Hematopoietic multipotent progenitor cell treated with erythropoietin and hydrocortisone succinate and interleukin-3 and kit ligand, for 4 days (in vitro differentiated cells): Measurements from ENCODE around the gene GATC.
A peak's percentile ranks its signal among the peaks of the same experiment; 100 is the strongest.

Source experiments
- DNase-seq: peaks from one replicate; pipeline ENCODE4 v3.0.0-alpha.2; 2015

The GATC gene

GRCh38 chr12:120470150-120470784 lies 24.0 kb downstream of the GATC start:
- peak; percentile 52 for DNase-seq

- no peak for DNase-seq
These were observed 26.3 kb downstream of the GATC start for GRCh38 chr12:120472521-120472920.

DNA sequence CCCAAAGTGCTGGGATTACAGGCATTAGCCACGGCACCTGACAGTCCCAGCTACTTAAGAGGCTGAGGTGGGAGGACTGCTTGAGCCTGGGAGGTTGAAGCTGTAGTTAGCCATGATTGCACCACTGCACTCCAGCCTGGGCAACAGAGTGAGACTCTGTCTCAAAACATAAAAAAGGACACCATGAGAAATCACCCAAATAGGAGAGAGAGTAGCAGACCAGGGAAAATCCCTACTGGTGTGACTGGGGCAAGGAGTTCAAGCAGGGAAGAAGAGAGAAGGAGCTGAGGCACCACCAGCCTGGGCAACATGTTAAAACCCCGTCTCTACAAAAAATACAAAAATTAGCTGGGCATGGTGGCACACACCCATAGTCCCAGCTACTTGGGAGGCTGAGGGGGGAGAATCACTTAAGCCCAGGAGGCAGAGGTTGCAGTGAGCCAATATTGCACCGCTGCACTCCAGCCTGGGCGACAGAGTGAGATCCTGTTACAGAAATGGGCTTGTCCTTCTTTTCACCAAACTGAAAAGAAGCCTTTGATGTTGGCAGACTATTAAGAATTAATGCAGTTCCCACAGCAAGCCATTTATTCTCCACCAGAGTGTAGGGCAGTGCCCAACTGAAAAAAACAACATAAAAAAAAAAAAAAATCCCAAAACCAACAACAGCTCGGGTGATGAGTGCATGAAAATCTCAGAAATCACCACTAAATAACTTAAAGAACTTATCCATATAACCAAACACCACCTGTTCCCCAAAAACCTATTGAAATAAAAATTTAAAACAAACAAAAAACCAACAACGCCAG lies 27.8 kb downstream of the GATC start:
- no peak for DNase-seq

DNA sequence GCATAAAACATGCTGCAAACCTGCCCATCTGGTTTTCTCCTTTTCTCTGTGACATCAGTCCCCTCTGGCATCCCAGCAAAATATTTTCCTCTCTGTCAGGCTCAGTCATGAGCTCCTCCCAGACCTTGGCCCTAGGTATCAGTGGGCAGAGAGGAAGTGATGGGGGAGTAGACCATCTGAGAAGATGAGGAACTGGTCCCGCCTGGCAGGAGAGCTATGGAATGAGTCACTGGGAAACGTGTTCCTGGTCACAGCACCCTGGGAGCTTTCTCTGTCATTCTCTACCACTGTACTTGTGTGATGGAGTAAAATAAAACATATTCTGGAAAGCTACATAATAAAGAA lies 28.3 kb downstream of the GATC start:
- DNase-seq, result peak; percentile 52

- DNase-seq, result no peak
These were observed 29.4 kb downstream of the GATC start for GRCh38 chr12:120475643-120476042.

DNA sequence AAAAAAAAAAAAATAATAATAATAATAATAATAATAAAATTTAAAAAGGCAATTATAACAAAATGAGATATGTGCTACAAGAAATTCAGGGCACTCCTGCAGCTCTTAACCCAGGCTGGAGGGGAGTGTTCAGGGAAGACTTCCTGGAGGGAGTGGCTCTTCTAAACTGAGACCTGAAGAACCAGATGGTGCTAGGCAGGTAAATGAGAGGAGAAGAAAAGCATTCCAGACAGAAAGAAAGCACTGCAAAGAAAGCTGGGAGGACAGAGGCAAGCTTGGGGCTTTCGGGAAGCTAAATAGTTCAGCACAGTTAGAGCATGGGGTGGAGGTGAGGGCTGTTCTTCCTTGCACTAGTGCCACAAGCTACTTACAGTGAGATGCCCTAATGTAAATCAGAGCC lies 33.2 kb downstream of the GATC start:
- DNase-seq, result peak; percentile 27

GRCh38 chr12:120480211-120480610 lies 34.0 kb downstream of the GATC start:
- no peak for DNase-seq

DNA sequence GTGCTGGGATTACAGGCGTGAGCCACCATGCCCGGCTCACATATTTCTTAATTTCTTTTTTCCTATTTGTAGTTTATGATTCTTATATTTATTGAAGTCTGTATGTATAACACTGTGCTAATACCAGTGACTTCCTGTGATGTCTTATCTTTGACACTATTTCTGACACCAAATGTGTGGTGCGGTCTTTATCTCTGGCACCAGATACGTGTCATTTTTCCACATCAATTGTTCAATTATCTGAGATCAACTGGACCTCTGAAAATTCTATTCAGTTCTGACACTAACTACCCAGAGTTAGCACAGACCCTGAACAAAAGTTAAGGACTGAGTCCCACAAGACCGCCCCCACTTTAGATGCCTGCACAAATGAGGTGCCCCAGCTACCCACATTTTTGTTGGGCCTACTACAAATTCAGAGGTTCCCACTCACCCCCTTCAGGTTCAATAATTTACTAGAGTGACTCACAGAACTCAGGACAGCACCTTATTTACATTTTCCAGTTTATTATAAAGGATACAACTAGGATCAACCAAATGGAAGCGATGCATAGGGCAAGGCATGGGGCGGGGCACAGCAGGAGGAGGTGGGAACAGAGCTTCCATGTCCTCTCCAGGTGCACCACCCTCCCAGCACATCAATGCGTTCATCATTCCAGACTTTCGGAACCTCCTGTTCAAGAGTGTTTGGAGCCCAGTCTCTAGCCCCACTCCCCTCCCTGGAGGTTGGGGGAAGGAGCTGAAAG lies 35.0 kb downstream of the GATC start:
- DNase-seq, result peak; percentile 74

DNA sequence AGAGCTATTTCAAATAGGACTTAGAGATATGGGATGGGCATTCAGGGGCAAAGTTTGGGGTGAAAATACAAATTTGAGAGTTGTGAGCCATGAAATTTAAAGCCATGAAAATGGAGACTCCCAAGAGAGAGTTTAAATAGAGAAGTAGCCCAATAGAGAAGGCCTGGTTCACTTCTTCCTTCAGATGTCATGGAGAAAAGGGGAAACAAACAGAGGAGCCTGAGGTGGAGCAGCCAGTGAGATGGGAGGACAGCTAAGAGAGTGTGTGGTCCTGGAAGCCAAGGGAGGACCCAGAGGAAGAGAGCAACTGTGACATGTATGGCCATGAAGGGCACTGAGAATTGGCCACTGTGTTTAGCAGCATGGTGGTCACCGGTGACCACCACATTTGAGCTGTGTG lies 37.4 kb downstream of the GATC start:
- DNase-seq, result peak; percentile 41

DNA sequence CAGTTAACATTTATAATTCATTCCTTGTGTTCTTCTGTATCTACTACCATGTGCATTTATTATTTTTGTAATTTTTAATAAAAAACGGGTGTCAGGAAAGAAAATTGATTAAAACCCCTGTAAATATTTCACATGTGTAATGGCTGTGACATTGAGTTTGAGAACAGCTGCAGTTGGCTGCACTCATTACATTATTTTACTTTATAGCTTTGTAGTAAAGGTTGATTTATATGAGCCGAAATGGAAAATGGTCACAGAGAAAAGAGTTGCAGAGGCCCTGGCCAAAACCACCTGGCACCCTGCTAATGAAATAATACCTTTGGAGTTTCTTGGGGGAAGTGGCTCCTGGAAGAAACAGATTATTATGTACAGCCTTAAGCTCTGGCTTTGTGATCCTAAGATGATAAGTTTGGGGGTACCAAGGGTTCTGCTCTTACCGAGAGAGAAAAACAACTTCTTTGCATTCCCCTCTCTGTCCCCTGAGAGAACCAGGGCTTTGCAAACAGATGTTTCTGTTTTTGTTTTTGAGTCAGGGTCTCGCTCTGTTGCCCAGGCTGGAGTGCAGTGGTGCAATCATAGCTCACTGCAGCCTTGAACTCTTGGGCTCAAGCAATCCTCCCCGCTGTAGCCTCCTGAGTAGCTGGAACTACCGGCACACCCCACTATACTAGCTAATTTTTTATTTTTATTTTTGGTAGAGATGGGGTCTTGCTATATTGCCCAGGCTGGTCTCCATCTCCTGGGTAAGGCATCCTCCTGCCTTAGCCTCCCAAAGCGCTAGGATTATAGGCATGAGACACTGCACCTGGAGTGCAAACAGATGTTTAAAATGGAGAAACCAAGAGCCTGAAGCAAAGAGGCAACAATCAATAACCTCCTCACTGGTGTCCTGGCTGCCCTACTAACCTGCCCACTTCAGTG lies 40.0 kb downstream of the GATC start:
- no peak for DNase-seq

DNA sequence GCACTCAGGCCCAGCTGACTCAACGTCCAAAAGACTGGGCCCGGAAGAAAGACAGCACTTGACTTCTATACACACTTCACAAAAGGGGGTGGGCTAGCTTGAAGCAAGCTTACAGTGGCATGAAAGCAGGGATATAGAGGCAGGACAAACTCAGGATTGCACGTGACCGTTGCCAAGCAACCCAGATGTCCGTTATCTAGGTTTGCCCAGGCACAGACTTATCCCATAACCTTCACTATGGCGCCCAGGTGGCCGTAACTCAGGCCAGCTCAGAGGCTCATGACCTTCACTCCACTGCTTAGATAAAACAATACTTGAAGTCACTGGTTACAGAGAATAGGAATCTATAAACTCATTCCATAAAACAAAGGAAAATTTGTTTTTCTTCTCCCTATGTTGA lies 41.3 kb downstream of the GATC start:
- DNase-seq, result peak; percentile 55

GRCh38 chr12:120488057-120488640 lies 41.9 kb downstream of the GATC start:
- no peak for DNase-seq

DNA sequence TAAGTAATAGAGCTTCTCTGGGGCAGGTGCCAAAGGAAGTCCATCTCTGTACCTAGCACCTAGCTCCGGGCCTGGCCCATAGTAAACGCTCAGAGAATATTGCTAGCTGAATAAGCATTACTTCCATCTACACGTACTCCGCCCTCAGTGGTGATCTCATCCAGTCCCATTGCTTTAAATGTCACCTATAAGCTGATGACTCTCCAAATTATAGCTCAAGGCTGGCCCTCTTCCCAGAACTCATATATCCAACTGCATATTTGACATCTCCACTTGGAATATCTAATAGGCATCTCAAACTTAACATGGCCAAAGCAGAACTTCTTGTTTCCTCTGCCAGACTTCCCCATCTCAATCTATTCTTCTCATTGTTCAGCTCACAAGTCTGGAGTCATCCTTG lies 42.8 kb downstream of the GATC start:
- no peak for DNase-seq

DNA sequence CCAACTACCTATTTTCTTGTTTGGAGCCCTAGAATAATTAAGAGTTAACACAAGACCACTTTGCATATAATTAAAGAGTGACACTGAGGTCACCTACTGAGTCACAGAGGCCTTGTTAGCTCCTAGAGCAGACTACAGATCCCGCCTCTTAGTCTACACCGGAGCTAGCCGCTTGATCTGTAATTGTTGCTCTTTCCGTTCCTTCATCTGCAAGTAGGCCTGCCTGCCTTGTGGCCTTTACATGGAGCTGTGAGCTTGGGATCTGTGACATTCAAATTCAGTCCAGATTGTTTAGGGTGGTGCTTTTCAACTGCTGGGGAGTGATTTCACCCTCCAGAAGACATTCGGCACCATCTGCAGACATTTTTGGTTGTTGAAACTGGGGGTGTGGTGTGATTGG lies 44.1 kb downstream of the GATC start:
- DNase-seq, result no peak

GRCh38 chr12:120490833-120491512 lies 44.7 kb downstream of the GATC start:
- no peak for DNase-seq

GRCh38 chr12:120495186-120495730 lies 49.0 kb downstream of the GATC start:
- DNase-seq, result no peak

- peak; percentile 98 for DNase-seq
These were observed 49.6 kb downstream of the GATC start, which contains the start of gene DYNLL1 for GRCh38 chr12:120495731-120496412. DYNLL1 (plus strand) TSS chr12:120496113; CDS start chr12:120496422, 309 bp downstream.

GRCh38 chr12:120496413-120497340 lies 50.4 kb downstream of the GATC start:
- peak; percentile 85 for DNase-seq

- DNase-seq, result no peak
These were observed 51.4 kb downstream of the GATC start for GRCh38 chr12:120497524-120498150.
